Measurements from ENCODE around the gene MAP2K1.

MAP2K1 gene

DNA sequence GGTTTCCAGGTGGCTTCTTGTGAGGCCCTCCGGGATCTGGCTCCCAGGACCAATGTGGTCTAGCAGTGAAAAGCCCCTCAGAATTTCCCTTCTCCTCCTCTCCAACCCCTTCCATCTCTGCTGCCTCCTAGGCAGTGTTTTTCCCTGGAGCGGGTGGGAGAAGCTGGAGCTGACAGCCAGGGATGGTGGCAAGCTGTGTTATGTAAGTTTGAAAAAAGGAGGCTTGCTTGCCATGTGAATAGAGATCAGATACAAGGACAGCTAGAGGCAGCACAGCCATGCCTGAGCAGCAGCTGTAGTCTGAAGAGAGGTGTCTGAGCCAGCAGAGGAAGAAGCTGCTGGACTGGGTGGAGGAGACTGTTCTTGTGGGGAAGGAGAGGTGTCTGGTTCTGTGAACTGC, 90.3 kb downstream of the MAP2K1 start:
- TF ChIP-seq GATA3 (IDR thresholded peaks at IDR 0.05; ENCODE audit: low read depth, low read length) (no peak), GATA2 (IDR thresholded peaks at IDR 0.05; ENCODE audit: low read depth, low read length) (no peak)

DNA sequence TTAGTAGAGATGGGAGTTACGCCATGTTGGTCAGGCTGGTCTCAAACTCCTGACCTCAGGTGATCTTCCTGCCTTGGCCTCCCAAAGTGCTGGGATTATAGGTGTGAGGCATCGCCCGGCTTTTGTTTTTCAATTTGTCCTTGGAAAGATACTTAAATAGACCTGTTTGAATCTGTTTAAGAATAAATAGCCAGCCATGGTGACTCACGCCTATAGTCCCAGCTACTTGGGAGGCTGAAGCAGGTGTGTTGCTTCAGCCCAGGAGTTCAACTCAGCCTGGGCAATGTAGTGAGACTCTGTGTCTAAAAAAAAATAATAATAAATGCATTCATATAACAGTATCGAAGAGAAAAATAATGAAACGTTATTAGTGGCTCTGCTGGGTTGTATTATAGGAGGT, 93.6 kb downstream of the MAP2K1 start:
- TF ChIP-seq GATA2 (IDR thresholded peaks at IDR 0.05; ENCODE audit: low read depth, low read length) (no peak), GATA3 (IDR thresholded peaks at IDR 0.05; ENCODE audit: low read depth, low read length) (no peak)

DNA sequence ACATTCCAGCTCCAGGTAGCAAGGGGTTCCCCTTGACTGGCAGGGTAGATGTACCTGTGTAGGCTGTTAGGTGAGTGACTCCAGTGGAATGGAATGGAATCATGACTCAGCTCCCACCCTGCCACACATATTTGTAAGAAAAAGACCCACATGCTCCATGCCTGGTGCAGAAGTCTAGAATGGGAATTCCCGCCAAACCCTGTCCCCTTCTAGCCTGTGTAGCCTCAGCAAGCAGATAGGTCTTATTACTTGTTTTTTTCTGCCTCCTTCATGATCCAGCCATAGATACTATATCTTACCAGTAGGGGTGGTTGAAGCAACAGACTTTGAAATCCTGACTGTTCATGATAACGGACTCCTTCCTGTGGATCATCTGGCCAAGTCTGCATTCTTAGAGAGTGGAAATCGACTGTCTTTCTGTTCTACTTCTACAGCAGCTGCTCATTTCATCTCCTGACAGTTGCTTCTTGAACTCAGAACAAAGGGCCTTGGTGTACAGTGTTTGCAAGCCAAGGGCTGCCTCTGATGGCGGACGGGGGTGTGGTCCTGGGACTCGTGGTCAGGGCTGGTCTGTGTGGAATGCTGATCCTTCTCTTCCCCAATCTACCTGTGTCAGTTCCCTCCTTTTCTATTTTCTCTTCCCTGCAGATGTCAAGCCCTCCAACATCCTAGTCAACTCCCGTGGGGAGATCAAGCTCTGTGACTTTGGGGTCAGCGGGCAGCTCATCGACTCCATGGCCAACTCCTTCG, 94.6 kb downstream of the MAP2K1 start:
- TF ChIP-seq GATA2 (IDR thresholded peaks at IDR 0.05; ENCODE audit: low read depth, low read length) (no peak), GATA3 (IDR thresholded peaks at IDR 0.05; ENCODE audit: low read depth, low read length) (no peak)

DNA sequence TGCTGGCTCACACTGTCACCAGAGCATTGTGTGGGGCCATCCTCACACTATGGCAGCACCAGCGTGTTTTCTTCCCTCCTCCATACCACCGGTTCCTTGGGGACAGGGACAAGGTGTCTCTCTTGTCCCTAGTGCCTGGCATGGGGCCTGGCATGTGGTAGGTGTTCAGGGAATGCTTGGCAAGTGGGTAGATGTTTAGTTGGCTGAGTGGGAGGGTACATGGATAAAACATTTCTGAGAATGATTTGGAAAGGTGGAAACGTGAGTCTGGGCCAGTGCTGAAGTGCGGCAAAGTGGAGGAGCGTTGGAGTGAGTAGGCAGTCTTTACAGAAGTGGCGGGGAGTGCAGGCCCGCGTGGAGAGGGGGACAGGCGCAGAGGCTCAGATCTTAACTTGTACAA, 95.8 kb downstream of the MAP2K1 start:
- TF ChIP-seq GATA2 (IDR thresholded peaks at IDR 0.05; ENCODE audit: low read depth, low read length) = no peak
- no peak for TF ChIP-seq GATA3 (IDR thresholded peaks at IDR 0.05; ENCODE audit: low read depth, low read length)

DNA sequence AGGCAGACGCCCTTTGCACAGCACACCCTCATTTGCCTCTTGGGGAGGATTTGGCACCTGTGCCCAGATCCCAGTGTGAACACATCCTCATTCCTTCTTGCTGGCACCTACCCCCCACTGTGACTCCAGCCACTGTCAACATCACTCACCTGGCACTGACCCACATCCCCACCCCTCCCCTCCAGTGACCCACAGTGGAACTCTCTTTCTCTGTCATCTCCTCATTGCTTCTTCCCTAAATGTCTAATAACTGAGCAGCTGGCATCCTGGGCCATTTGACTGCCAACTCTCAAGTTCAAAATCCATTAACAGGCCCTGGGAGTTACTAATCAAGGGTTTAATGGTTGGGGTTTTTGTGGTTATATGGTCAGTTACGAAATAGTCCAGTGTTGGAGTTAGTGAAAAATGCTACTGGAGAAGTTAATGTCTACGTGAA, 96.4 kb downstream of the MAP2K1 start:
- TF ChIP-seq GATA3 (IDR thresholded peaks at IDR 0.05; ENCODE audit: low read depth, low read length) (no peak), GATA2 (IDR thresholded peaks at IDR 0.05; ENCODE audit: low read depth, low read length) (no peak)

DNA sequence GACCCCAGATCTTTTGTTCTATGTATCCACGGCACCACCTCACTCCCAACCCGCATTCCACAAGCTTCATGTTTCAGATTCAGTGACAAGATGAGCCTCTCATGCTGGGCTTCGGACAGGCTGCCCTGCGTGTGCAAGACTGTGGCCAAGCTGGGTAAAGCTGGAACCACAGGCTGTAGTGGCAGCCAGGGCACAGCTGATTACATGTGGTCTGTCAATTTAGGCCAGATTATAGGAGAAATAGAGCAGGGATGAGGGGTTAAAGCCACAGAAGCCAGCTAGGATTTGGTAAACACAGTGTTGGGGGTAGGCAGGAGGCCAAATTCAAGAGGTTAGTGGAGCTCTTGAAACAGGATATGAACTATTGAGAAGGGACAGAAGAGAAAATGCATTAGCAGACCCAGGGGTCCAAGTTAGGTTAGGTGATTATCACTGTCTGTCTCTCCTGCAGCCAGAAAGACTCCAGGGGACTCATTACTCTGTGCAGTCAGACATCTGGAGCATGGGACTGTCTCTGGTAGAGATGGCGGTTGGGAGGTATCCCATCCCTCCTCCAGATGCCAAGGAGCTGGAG, 97.9 kb downstream of the MAP2K1 start:
- TF ChIP-seq GATA2 (IDR thresholded peaks at IDR 0.05; ENCODE audit: low read depth, low read length) (no peak), GATA3 (IDR thresholded peaks at IDR 0.05; ENCODE audit: low read depth, low read length) (no peak)

DNA sequence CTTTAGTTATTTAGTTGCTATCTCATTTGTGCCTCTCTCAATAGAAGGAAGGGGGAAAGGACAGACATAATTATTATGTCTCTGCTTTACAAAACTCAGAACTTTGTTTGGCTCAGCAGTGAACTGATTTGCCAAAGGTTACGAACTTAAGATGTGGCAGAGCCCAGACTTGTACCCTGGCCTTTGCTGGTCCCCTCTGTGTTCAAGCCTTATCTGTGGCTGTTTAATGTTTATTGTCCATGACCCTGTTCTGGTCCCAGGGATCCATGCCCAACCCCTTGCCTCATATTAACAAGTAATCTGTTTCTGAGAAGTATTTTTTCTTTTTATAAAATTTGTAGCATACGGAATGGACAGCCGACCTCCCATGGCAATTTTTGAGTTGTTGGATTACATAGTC, 100.2 kb downstream of the MAP2K1 start:
- TF ChIP-seq GATA3 (IDR thresholded peaks at IDR 0.05; ENCODE audit: low read depth, low read length) (no peak), GATA2 (IDR thresholded peaks at IDR 0.05; ENCODE audit: low read depth, low read length) (no peak)

DNA sequence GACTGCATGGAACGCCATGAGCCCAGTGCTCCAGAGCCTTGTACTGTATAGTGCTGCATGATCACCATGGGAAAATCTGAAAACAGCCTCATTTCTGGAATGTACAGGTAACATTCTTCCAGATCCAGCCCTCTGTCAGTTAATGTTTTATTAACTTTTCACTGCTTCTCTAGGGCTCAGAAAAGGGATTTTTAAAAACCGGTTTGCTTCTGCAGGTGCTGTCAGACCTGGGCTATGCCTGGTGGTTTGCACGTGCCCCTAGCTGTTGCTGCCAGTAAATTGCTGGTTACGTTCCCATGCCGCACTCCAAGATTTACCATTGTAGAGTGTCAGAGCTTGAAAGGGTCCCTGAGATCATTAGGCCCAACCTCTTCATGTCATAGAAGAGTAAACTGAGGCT, 101.8 kb downstream of the MAP2K1 start:
- TF ChIP-seq GATA3 (IDR thresholded peaks at IDR 0.05; ENCODE audit: low read depth, low read length) (no peak), GATA2 (IDR thresholded peaks at IDR 0.05; ENCODE audit: low read depth, low read length) (no peak)

DNA sequence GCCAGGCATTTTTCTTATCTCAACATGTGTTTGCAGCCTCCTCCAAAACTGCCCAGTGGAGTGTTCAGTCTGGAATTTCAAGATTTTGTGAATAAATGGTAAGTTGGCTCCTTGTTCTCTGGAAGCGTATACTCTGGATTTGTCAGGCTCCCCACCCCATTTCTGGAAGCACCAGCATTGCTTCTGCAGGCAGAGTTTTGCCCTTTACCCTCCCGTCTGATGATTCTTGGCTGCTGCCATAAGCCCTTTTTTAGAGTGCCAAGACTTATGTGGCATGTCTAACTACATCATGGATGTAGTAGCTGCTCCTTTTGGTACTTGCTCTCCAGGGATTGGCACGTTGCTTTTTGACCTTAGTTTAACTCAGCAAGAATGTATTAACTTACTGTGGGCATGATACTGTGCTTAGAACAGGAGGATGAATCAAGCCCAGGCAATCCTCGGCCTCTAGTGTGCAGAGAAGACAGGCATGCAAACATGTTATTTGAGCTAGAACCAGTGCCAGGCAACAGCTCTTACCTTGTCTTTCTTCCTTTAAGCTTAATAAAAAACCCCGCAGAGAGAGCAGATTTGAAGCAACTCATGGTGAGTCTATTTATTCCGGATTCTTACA, 102.6 kb downstream of the MAP2K1 start:
- TF ChIP-seq GATA2 (IDR thresholded peaks at IDR 0.05; ENCODE audit: low read depth, low read length) = no peak
- TF ChIP-seq GATA3 (IDR thresholded peaks at IDR 0.05; ENCODE audit: low read depth, low read length) = no peak

DNA sequence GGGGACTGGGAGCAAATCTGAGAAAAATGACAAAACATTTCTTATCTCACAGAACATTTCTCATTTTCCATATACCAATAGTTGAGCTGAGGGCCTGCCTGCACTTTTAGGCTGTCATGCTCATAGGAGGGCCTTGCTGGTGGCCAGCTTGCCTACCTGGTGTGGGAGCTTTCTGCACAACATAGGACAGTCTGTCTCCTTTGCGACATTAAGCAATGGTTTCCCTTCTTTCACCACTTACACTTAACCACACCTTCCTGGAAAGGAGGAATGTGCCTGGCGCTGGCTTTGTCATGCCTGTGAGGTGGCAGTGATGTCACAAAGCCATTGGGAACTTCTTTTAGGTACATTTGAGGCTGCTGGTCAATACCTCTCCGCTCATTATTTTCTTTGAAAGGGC, 105.1 kb downstream of the MAP2K1 start:
- no peak for TF ChIP-seq GATA2 (IDR thresholded peaks at IDR 0.05; ENCODE audit: low read depth, low read length)

DNA sequence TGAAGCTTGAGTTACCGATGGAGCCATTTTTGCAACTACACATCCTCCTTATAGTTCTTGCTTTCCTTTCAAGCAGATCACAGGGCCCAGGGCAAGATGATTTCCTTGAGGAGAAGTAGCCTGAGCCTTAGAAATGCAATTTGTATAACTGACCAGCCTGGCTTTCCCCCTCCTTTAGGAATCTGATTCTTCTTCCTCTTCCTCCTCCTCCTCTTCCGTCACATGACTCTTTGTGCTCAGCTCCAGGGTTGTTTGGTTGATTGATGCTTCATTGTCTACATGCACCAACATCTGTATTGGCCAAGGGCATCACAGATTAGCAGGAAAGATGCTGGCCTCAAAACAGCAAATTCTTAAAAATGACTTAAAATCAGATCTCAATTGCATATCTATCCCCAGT, 107.5 kb downstream of the MAP2K1 start:
- TF ChIP-seq GATA3 (IDR thresholded peaks at IDR 0.05; ENCODE audit: low read depth, low read length) (no peak), GATA2 (IDR thresholded peaks at IDR 0.05; ENCODE audit: low read depth, low read length) (no peak)

DNA sequence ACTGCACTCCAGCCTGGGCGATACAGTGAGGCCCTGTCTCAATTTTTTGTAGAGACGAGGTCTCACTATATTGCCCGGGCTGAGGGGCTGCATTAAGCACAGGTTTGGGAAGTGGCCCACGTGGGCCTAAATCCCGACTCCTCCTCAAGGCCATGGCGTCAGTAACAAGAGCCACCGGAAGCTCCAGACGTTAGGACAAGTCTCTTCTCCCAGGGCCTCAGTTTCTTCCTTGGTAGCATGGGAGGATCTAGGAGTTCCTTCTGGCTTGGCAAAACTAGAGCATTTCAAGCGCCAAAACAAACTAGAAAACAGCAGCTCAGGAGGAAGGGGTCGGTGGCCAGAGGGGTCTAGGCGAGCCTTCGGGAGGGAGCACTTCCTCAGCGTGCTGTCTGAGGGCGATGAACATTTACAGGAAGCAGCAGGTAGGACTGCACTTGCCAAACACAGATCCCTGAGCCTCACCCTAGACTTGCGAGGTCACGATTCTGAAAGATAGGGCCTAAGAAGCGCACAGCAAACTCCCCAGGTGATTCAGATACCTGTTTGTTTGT, 110.3 kb downstream of the MAP2K1 start:
- TF ChIP-seq GATA3 (IDR thresholded peaks at IDR 0.05; ENCODE audit: low read depth, low read length) (no peak), GATA2 (IDR thresholded peaks at IDR 0.05; ENCODE audit: low read depth, low read length) (no peak)

DNA sequence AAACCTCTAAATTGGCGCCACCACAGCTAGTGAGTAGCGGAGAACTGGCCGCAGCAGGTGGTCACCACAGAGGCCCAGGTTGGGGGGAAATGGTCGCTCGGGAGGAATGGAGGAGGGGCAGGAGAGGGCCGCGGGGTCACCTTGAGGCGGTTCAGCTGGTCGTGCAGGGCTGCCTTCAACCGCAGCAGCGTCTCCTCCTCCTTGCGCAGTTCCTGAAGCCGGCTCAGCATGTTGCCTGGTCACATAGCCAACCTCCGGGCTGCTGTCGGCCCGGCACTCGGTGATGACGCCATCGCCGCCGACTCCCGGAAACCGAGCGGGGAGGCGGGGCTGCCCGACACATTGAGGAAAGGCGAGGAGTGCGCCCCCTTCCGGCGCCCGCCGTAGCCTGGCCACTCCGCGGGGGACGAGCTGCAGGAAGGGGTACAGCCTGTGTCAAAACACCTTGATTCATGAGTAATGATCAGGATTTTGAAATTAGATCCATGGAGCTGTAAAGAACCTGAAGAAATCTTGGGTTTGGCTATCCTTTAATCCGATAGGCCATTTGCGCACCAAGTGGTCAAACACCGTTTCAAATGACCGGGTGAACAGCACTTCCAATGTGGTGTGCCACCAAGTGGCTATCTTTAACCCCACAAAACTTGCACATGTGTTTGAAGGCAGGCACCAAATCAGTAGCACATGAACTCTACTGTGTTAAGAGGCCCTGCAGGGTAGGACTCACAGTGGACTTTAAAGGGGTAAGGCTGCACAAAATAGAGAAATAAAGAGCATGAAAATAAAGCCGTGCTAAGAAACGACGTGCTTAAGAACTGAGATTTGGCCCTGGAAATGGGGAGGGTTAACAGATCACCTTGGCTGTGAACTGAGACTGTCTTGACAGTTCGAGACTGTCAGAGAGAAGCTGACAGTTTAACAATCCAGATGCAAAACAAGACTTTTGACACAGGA, 111.1 kb downstream of the MAP2K1 start, which contains the start of gene SNAPC5:
SNAPC5 (minus strand) TSS at position 261 of the 954 bp plus-strand sequence; CDS start at position 230, 31 bp downstream.
- TF ChIP-seq GATA2 (IDR thresholded peaks at IDR 0.05; ENCODE audit: low read depth, low read length) (no peak), GATA3 (IDR thresholded peaks at IDR 0.05; ENCODE audit: low read depth, low read length) (no peak)
